SK-N-DZ (cell line): ENCODE results near the gene IGSF10.

Source experiments
- DNase-seq: peaks from one replicate; pipeline ENCODE4 v3.0.0-alpha.2; 2015; ENCODE audit warnings: low spot score

The IGSF10 gene

GRCh38 chr3:151462278-151462780 is 1.5 kb upstream of the IGSF10 start:
- DNase-seq, result no peak

- DNase-seq, result no peak
These were observed 633 bp downstream of the IGSF10 start for GRCh38 chr3:151460228-151460627.

DNA sequence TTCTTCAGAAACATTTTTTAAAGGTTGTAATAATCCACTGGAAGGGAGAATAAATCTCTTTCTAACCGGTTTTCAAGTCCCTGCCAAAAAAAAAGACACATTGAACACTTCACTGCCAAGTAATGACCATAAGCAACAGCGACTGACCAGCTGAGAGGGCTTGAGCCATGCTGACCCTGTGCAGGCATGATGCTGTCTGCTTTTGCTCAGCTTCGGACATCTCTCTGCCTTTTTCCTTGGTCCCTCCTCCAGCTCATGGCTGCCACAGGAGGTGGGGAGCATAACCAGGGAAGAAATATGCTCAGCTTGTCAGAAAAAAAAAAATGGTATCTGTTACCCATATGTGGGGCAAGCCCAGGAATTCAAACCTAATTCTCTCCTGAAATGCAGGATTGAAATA is 1.5 kb downstream of the IGSF10 start:
- no peak for DNase-seq

GRCh38 chr3:151456065-151456464 is 4.8 kb downstream of the IGSF10 start:
- DNase-seq, result no peak

DNA sequence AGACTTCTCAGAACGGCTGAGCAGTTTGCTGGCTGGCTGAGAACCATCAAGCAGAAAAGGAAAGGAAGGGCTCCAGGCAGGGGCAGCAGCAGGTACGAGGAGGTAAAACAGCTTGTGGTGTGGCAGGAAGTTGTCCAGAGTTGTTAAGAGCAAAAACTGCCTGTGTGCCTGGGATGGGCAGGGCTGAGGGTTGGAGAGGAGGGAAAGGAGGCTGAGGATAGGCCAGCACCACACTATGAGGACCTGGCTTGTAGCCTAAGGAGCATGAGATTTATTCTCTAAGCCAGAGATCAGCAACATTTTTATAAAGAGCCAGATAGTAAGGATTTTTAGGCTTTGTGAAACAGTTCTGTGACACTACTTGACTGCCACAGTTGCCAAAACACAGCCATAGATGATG is 8.0 kb downstream of the IGSF10 start:
- no peak for DNase-seq

GRCh38 chr3:151452368-151452767 is 8.5 kb downstream of the IGSF10 start:
- no peak for DNase-seq

DNA sequence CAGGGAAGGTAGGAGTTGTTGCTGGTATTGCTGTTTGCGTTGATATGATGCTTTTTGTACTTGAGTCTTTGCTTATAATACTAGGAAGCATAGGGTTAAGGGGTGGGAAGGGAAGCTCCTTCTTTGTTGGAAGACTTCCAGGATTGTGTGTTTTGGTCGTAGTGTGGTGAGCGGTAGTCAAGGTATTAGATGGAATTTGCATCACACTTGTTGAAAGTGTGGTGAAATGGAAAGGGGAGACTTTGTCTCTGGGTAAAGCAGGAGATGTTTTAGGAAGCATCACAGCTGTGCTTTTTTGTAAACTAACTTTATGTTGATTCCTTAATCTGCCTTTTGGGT is 14.9 kb downstream of the IGSF10 start:
- DNase-seq, result no peak

GRCh38 chr3:151445273-151446001 is 15.4 kb downstream of the IGSF10 start:
- no peak for DNase-seq

GRCh38 chr3:151443583-151443982 is 17.3 kb downstream of the IGSF10 start:
- no peak for DNase-seq

GRCh38 chr3:151440940-151441339 is 19.9 kb downstream of the IGSF10 start:
- DNase-seq, result no peak

DNA sequence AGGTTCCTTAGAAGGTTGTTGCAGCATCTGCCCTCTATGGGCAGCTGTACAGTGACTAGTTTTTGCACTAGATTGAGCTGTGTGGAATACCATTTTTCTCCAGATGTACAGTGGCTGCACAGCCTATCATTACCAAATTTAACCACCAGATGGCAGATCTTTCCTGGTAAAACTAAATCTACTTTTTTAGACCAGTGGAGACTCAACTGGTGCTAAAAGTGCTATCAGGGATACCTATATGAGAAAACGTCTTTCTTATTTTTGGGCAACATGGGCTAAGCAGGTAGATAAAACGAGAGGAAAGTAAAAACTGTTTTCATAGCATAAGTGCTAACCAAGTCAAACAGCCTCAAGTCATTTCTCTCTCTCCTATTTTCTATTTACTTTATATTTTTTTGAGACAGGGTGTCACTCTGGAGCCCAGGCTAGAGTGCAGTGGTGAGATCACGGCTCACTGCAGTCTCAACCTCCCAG is 21.2 kb downstream of the IGSF10 start:
- DNase-seq, result peak; percentile 67

DNA sequence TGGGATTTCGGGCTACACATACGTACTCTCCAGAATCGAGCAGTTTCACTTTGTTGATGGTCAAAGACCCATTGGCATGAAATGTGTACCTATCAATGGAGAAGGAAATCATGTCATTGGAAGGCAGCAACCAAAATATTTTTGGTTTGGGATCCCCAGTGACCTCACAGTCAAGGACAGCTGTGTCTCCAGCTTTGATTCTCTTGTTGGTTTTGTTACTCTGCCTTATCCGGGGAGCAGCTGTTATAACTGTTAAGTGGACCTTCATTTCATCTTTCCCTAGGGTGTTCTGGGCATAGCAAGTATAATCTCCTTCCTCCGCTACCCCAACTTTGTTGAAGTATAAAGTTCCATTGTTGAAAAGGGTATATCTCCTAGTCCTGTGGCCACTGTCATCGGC is 23.0 kb downstream of the IGSF10 start:
- DNase-seq, result no peak

- DNase-seq, result no peak
These were observed 24.0 kb downstream of the IGSF10 start for GRCh38 chr3:151436675-151437446.

DNA sequence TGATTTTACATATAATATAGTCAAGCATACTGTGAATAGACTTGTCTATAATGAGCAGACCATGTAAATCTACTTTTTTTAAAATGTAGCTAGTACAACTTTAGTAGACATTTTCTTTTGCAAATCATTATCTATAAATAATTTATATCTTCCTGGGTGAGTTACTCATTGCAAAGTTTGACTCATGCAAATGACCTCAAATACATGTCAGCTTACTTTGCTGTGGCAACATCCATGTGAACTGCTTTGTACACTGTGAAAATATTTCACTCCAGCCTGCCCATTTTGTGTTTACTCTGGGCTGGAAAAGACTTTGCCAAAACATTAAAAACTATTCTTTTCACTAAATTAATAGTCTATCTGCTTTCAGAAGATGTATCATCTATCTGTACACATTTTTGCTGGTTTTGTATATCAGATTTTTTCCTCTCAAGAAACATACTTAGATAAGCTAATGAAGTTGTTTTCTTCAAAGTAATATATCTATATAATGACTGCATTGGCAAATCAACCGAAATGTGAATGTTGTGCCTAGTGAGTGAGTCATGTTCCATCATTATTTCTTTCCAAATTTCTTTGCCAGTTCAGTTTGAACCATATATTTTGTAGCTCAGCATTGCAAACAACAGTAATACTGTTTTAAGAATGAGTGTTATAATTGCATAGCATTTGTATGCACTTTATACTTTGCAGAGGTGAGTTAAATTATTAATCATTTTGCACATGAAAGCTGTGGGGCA is 26.5 kb downstream of the IGSF10 start:
- DNase-seq, result no peak

DNA sequence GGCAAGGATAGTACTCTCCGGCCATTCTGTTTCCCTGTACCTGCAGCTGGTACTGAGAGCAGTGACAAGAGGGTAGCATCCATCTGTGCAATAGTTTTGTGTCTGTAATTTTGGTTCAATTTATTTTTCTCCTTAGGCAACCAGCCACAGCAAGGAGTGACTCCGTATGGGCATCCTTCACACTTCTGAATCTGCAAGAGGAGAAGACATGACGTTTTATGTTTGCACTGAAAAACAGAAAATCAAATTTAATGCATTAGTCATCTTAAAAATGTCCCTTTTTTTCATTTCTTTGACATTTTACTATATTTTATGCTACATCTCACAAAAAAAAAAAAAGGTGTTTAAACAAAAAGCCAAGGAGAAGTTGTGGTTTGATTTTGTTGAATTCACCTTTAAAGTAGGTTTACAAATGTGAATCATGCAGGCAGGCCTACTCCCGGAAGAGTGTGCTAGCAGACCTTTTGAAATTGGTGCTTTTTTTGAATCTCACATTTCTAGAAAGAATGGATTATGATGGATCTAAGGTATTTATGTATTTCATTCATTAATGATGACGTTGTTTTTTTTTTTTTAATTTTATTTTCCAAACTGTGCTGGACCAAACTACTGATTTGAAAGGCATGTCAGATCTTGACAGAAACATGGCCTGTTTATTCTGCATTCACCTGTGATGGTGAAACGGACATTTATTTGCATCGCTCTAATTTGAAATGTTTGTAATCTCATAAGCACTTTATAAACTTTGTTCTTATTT is 28.1 kb downstream of the IGSF10 start:
- DNase-seq, result no peak

GRCh38 chr3:151431940-151432339 is 28.9 kb downstream of the IGSF10 start:
- no peak for DNase-seq

GRCh38 chr3:151430821-151431484 is 29.9 kb downstream of the IGSF10 start:
- no peak for DNase-seq

DNA sequence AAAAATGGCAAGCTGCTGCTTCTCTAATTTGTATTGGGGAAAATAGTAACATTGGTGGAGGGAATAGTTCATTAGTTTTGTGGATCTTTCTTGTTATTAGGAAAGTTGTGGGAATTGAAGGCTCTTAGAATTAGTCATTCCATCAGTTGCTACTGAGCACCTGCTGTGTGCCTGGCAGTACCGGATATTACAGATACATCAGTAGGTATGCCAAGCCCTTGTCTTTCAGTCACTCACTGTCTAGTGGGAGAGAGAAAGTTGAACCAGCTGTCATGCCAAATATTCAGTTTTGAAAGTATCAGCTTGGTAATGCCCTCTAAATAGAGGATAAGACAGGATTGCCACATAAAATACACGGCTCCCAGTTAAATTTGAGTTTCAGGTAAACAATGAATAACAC is 32.5 kb downstream of the IGSF10 start:
- no peak for DNase-seq

- DNase-seq, result no peak
These were observed 34.6 kb downstream of the IGSF10 start for GRCh38 chr3:151426341-151426657.

DNA sequence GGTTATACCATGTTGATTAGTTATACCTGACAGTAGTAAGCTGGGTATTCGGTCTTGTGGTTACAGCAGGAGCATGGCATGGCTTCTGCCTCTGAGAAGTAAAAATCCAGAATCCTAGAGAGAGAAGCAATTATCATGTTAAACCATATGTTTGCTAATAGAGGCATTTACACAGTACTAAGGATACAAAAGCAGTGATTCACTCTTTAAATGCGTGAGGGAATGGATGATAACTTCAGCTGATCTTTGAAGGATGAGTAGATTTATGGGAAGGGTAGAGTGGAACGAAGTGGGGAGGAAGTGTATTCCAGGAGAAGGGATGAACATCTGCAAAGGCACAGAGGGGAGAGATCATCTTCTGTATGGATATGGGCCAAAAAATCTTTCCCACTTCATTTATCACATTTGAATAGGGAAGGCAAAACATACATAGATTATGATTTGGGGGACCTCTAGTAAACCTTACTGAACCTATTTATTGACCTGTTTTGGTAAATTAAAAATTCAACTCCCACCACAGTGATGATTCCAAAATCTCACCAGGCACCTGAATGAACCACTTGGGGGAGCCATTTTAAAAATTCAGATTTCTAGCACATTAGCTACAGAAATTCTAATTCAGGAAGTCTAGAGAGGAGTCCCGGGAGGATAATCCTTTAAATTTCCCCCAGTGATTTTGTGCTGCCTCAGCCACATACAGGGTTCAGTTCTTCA is 35.1 kb downstream of the IGSF10 start:
- no peak for DNase-seq
